ENCODE data around the gene HACE1.
"Not testable (repeated sequence)": the region's sequence is repeated elsewhere in the genome, so short reads cannot be mapped to it uniquely, and the experiment has no call there.

The HACE1 gene

DNA sequence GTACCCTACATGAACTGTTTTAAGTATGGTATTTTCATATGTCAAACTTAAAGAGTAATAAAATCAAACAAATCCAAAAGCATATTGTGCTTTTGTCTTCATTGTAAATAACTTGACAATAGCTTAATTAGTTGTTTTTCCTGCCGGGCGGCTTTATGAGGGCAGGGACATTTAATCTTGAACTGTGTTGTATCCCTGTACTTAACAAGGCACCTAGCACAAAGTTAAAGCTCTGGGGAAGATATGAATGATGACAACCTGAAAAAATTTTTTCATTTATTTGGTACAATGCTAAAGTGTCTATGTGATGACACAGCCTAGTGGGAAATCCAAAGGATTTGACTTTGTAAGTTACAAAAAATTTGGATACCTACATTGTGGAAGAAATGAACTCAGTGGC is 502 bp upstream of the HACE1 start:
- Mint-ChIP-seq H3K4me3 (peak overlapping the region; percentile 86), H3K27me3 (ENCODE audit: low read depth, poor library complexity) (peaks cover 9% of the 10 kb centered on the region), H3K9me3 (peaks cover 3% of the 10 kb centered on the region), H3K36me3 (ENCODE audit: low read depth) (no peaks in the 10 kb centered on the region), H3K27ac (no peak overlapping the region), H3K4me1 (peaks cover 11% of the 10 kb centered on the region)
- TF ChIP-seq, protein P1, sequence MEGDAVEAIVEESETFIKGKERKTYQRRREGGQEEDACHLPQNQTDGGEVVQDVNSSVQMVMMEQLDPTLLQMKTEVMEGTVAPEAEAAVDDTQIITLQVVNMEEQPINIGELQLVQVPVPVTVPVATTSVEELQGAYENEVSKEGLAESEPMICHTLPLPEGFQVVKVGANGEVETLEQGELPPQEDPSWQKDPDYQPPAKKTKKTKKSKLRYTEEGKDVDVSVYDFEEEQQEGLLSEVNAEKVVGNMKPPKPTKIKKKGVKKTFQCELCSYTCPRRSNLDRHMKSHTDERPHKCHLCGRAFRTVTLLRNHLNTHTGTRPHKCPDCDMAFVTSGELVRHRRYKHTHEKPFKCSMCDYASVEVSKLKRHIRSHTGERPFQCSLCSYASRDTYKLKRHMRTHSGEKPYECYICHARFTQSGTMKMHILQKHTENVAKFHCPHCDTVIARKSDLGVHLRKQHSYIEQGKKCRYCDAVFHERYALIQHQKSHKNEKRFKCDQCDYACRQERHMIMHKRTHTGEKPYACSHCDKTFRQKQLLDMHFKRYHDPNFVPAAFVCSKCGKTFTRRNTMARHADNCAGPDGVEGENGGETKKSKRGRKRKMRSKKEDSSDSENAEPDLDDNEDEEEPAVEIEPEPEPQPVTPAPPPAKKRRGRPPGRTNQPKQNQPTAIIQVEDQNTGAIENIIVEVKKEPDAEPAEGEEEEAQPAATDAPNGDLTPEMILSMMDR (IDR thresholded peaks at IDR 0.05), result no peak
- DNase-seq, result no peak

DNA sequence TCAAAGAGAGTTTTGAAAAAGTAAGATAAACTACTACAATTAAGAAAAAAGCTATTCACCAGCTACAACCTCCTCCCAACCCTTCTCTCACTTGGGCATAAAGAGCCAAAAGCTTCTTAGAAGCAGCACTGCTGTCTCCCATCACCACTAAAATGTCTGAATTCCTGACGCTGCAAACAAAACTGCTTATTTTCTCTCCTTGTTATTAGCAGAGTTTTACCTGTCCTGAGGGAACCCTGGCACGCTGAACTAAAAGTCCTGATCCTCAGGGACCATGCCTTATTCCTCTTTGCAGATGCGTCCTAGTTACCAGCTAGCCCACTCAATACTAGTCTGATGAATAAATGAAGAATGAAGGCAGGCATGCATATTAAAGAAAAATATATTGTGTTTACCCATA is 1.1 kb downstream of the HACE1 start:
- Mint-ChIP-seq H3K27ac (no peak overlapping the region), H3K36me3 (ENCODE audit: low read depth) (no peaks in the 10 kb centered on the region)

DNA sequence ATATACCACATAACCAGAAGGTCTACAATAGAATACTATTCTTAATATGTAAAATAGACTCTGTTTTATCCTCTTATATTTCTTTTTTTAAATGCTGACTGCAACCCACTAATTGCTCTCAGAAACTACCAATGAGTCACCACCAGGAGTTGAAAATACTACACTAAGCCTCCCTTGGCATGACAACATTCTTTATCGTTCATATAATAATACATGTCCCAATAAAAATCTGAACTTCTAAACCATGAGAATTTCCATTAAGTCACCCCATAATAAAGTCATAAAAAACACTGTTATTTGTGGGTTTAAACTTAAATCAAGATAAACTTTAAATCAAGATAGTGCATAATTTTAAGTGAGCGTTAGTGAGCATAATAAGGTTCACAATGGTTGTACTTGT is 4.2 kb downstream of the HACE1 start:
- no peaks in the 10 kb centered on the region for H3K27me3 Mint-ChIP-seq (ENCODE audit: low read depth, poor library complexity)
- no peak overlapping the region for H3K4me3 Mint-ChIP-seq
- peak overlapping the region; percentile 32 for H3K27ac Mint-ChIP-seq
- H3K4me1 Mint-ChIP-seq, result peaks cover 11% of the 10 kb centered on the region
- no peak for DNase-seq
- TF ChIP-seq, protein P1 (IDR thresholded peaks at IDR 0.05), result no peak
- H3K36me3 Mint-ChIP-seq (ENCODE audit: low read depth), result peaks cover 21% of the 10 kb centered on the region
- peaks cover 3% of the 10 kb centered on the region for H3K9me3 Mint-ChIP-seq

More for the DNA sequence above, 1.1 kb downstream of the HACE1 start:
- Mint-ChIP-seq H3K4me1 (peaks cover 11% of the 10 kb centered on the region), H3K27me3 (ENCODE audit: low read depth, poor library complexity) (peaks cover 5% of the 10 kb centered on the region), H3K9me3 (peaks cover 3% of the 10 kb centered on the region), H3K4me3 (peak overlapping the region; percentile 86)
- TF ChIP-seq, protein P1 (IDR thresholded peaks at IDR 0.05), result no peak
- no peak for DNase-seq

DNA sequence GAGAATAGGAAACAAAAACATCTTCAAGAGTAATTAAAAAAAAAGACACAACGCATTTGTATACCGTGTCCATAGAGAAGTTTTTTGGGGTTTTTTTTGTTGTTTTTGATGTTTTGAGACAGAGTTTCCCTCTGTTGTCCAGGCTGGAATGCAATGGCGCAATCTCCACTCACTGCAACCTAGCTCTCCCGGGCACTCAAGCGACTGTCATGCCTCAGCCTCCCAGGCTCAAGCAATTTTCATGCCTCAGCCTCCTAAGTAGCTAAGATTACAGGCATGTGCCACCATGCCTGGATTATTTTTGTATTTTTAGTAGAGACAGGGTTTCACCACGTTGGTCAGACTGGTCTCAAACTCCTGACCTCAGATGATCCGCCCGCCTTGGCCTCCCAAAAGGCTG is 12.0 kb downstream of the HACE1 start:
- not testable (repeated sequence) for H3K27me3 Mint-ChIP-seq (ENCODE audit: low read depth, poor library complexity); H3K4me1 Mint-ChIP-seq; H3K9me3 Mint-ChIP-seq; H3K4me3 Mint-ChIP-seq; H3K27ac Mint-ChIP-seq; DNase-seq
- peaks cover 61% of the 10 kb centered on the region for H3K36me3 Mint-ChIP-seq (ENCODE audit: low read depth)

DNA sequence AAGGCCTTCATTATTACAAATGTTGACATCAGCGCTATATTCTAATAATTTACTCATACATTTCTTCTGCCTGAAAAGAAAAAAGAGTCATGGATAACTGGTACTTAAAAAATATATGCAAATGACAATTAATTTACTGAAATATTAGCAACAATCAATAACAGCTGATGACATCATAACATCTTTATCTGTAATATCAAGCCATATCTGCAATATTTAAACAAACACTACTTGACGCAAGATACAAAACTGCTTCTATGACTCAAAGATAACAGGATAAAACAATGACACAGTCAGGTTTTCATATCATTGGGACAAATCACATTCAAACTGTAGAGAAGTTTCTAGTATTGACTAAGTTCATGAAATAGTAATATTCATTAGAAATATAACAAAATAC is 16.5 kb downstream of the HACE1 start:
- H3K27ac Mint-ChIP-seq, result no peak overlapping the region
- H3K4me1 Mint-ChIP-seq, result no peaks in the 10 kb centered on the region
- no peaks in the 10 kb centered on the region for H3K27me3 Mint-ChIP-seq (ENCODE audit: low read depth, poor library complexity)
- peaks cover 19% of the 10 kb centered on the region for H3K9me3 Mint-ChIP-seq
- no peak for DNase-seq
- H3K36me3 Mint-ChIP-seq (ENCODE audit: low read depth), result peaks cover 58% of the 10 kb centered on the region
- TF ChIP-seq, protein P1 (IDR thresholded peaks at IDR 0.05), result no peak
- no peak overlapping the region for H3K4me3 Mint-ChIP-seq

DNA sequence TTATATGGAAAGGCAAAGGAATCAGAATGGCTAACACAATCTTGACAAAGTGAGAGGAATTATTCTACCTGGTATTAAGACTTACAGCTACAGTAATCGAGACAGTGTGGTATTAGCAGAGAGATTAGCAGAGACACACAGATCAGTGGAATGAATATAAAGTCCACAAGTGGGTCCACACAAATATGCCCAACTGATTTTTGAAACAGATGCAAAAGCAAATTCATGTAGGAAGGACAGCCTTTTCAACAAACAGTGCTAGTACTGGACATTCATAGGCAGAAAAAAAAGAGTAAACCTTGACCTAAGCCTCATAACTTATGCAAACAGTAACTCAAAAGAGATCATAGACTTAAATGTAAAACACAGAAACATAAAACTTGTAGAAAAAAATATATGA is 22.6 kb downstream of the HACE1 start:
- Mint-ChIP-seq H3K4me3 (no peak overlapping the region), H3K9me3 (peaks cover 27% of the 10 kb centered on the region), H3K36me3 (ENCODE audit: low read depth) (peaks cover 81% of the 10 kb centered on the region), H3K27me3 (ENCODE audit: low read depth, poor library complexity) (no peaks in the 10 kb centered on the region), H3K4me1 (no peaks in the 10 kb centered on the region), H3K27ac (no peak overlapping the region)
- TF ChIP-seq, protein P1 (IDR thresholded peaks at IDR 0.05), result no peak
- DNase-seq, result no peak

DNA sequence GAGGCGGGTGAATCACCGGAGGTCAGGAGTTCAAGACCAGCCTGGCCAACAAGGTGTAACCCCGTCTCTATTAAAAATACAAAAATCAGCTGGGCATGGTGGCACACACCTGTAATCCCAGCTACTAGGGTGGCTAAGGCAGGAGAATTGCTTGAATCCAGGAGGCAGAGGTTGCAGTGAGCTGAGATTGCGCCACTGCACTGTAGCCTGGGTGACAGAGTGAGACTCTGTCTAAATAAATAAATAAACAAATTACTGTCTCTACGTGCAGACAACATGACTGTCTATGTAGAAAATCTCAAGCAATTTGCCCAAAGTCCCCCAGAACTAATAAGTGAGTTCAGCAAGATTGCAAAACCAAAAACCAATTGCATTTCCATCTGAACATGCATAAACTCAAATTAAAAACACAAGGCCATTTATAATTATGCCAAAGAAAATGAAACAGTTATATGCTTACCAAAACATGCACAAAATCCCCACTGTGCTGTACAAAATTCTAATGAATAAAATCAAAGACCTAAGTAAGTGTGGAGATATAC is 23.2 kb downstream of the HACE1 start:
- DNase-seq; H3K4me3 Mint-ChIP-seq; H3K27ac Mint-ChIP-seq; H3K4me1 Mint-ChIP-seq; H3K27me3 Mint-ChIP-seq (ENCODE audit: low read depth, poor library complexity): not testable (repeated sequence)
- H3K36me3 Mint-ChIP-seq (ENCODE audit: low read depth), result peaks cover 81% of the 10 kb centered on the region
- peaks cover 27% of the 10 kb centered on the region for H3K9me3 Mint-ChIP-seq
